ENCODE results near the gene CHST3. TPM values are rescaled to one million over a fixed set of nuclear protein-coding genes. Genes with fewer than 3 reads are reported as not detected.
A peak's percentile ranks its signal among the peaks of the same experiment; 100 is the strongest.

The CHST3 gene
- total and polyA plus RNA-seq, 2 experiments from 2014 or later: 1.9 to 22.5 TPM

- TF ChIP-seq CTCF (IDR thresholded peaks at IDR 0.05; ENCODE audit: low read depth, low read length): no peak
- DNase-seq (ENCODE audit: low read depth in 1 of 2, low spot score in 1 of 2): peak in 1 of 2 donors; percentile 24
- Histone ChIP-seq H3K27ac (no peak overlapping the region), H3K4me1 (ENCODE audit: low read depth) (peaks cover 18% of the 10 kb centered on the region), H3K27me3 (no peaks in the 10 kb centered on the region), H3K4me3 (no peak overlapping the region), H3K9me3 (ENCODE audit: low read depth) (no peaks in the 10 kb centered on the region), H3K36me3 (no peaks in the 10 kb centered on the region)
These were observed 4.6 kb downstream of the CHST3 start for GRCh38 chr10:71968553-71969474.

GRCh38 chr10:71969929-71970328 lies 5.7 kb downstream of the CHST3 start:
- Histone ChIP-seq H3K9me3 (ENCODE audit: low read depth) (no peaks in the 10 kb centered on the region), H3K27ac (no peak overlapping the region), H3K27me3 (no peaks in the 10 kb centered on the region), H3K4me3 (no peak overlapping the region), H3K36me3 (no peaks in the 10 kb centered on the region), H3K4me1 (ENCODE audit: low read depth) (peaks cover 18% of the 10 kb centered on the region)
- no peak for TF ChIP-seq CTCF (IDR thresholded peaks at IDR 0.05; ENCODE audit: low read depth, low read length)
- no peak for DNase-seq (ENCODE audit: low read depth in 1 of 2, low spot score in 1 of 2)

GRCh38 chr10:71970331-71970730 lies 6.1 kb downstream of the CHST3 start:
- TF ChIP-seq CTCF (IDR thresholded peaks at IDR 0.05; ENCODE audit: low read depth, low read length): peak; percentile 16
- Histone ChIP-seq H3K4me3 (no peak overlapping the region), H3K27me3 (no peaks in the 10 kb centered on the region), H3K36me3 (no peaks in the 10 kb centered on the region), H3K27ac (no peak overlapping the region), H3K4me1 (ENCODE audit: low read depth) (peaks cover 18% of the 10 kb centered on the region), H3K9me3 (ENCODE audit: low read depth) (no peaks in the 10 kb centered on the region)
- peak in 1 of 2 donors; percentile 43 for DNase-seq (ENCODE audit: low read depth in 1 of 2, low spot score in 1 of 2)

DNA sequence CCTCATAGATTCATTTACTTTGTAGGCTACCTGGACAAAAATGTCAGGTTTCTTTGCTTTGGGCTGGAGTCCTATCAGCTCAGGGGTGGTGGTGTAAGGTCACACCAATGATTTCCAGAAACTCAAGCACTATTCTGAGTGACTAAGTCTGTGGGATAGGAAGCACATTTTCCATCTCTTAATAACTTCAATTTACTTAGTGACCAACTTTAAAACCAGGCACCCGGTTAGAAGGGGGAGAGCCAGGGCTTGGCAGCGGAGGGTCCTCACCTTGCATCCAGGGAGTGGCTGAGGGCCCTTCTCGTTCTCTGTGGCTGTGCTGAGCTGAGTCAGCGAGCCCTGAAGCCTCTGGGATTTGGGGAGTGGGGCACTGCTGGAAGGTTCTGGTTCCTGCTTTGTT lies 6.7 kb downstream of the CHST3 start:
- no peaks in the 10 kb centered on the region for H3K9me3 ChIP-seq (ENCODE audit: low read depth)
- peaks cover 18% of the 10 kb centered on the region for H3K4me1 ChIP-seq (ENCODE audit: low read depth)
- DNase-seq (ENCODE audit: low read depth in 1 of 2, low spot score in 1 of 2): no peak
- no peaks in the 10 kb centered on the region for H3K36me3 ChIP-seq
- peak overlapping the region; percentile 77 for H3K27ac ChIP-seq
- H3K27me3 ChIP-seq: no peaks in the 10 kb centered on the region
- H3K4me3 ChIP-seq: no peak overlapping the region
- no peak for TF ChIP-seq CTCF (IDR thresholded peaks at IDR 0.05; ENCODE audit: low read depth, low read length)

DNA sequence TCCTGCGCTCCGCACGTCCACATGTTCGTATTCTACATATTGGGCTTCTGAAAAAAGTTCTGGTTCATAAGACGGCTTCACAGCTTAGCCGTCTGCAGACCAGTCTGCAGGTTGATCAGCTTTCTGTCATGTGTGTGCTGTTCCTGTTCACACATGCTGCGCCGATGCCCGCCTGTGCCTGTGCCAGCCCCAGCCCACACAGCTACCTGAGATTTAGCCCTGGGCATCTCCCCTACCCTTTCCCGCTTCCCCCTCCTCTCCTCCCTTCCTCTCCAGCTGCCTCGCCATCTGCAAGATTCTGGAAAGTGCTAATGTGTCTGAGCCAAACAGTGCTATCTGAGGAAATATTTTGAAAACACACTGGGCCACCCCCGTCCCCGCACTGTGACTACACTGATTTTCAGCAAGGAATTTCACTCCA lies 7.1 kb downstream of the CHST3 start:
- Histone ChIP-seq H3K9me3 (ENCODE audit: low read depth) (no peaks in the 10 kb centered on the region), H3K27me3 (no peaks in the 10 kb centered on the region), H3K4me1 (ENCODE audit: low read depth) (peaks cover 18% of the 10 kb centered on the region), H3K36me3 (no peaks in the 10 kb centered on the region), H3K27ac (peak overlapping the region; percentile 77), H3K4me3 (no peak overlapping the region)
- no peak for DNase-seq (ENCODE audit: low read depth in 1 of 2, low spot score in 1 of 2)
- no peak for TF ChIP-seq CTCF (IDR thresholded peaks at IDR 0.05; ENCODE audit: low read depth, low read length)
